Astrocyte of the hippocampus (primary cell): ENCODE measurements around the gene EDEM2.
"Not testable (repeated sequence)": the region's sequence is repeated elsewhere in the genome, so short reads cannot be mapped to it uniquely, and the experiment has no call there.

Source experiments
- DNase-seq: peaks from one replicate; pipeline ENCODE4 v3.0.0; 2011; ENCODE audit warnings: low read depth, low spot score

Gene EDEM2

GRCh38 chr20:35168701-35169409 lies 21.7 kb upstream of the EDEM2 start:
- not testable (repeated sequence) for DNase-seq

DNA sequence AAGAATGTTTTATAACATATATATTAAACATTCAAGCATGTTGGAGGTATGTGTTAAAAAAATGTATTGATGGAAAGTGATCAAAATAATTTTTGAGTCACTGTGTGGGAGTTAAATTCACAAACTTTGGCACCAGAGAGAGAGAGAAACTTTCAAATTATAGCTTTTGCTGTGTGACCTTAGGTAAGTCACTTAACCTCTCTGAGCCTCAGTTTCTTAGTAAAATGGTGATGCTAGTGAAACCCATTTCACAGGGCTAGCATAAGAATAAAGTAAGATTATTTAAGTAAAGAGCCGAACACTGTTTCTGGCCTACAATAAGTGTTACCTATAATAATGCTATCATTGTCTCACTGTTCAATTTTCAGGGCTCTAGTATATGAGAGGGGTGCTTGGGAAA lies 20.7 kb upstream of the EDEM2 start:
- DNase-seq = no peak

GRCh38 chr20:35166242-35166830 lies 19.2 kb upstream of the EDEM2 start:
- peak; percentile 35 for DNase-seq

DNA sequence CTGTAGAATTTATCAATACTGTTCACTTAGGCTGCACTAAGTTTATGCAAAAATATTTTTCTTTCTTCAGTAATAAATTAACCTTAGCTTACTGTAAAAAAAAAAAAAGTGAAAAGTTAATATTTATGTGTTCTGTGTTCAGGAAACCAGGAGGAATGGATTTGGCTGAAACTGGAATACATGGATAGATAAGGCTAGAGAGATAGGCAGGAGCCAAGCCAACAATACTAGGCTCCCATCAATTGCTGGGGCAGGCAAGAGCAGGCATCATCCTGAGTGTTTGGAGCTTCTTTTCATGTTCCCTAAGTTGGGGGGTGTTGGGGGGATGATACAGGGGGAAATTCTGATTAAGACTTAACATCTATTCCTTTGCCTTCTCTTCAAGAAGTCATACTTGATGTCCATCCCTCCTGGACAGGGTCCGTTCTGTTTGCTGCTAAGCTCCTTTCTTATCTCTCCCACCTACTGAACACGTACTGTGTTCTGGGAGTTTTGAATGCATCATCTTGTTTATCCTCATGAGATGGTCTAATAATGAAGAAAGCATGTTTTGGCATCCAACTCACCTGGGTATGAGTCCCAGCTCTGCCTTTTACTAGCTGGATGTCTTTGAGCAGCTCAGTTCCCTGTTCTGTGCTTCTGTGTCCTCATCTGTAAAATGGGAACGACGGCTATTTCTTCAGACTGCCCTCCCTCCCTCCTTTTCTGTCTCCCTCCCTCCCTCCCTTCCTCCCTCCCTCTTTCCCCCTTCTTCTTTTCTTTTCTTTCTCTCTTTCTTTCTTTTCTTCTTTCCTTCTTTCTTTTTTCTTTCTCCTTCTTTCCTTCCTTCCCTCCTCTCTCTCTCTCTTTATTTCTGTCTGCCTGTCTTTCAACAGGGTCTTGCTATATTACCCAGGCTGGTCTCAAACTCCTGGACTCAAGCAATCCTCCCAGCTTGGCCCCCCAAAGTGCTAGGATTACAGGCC lies 18.4 kb upstream of the EDEM2 start:
- no peak for DNase-seq

DNA sequence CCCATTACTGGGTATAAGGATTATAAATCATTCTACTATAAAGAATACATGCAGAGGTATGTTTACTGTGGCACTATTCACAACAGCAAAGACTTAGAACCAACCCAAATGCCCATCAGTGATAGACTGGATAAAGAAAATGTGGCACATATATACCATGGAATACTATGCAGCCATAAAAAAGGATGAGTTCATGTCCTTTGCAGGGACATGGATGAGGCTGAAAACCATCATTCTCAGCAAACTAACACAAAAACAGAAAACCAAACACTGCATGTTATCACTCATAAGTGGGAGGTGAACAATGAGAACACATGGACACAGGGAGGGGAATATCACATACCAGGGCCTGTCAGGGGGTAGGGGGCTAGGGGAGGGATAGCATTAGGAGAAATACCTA lies 17.4 kb upstream of the EDEM2 start:
- DNase-seq = not testable (repeated sequence)

DNA sequence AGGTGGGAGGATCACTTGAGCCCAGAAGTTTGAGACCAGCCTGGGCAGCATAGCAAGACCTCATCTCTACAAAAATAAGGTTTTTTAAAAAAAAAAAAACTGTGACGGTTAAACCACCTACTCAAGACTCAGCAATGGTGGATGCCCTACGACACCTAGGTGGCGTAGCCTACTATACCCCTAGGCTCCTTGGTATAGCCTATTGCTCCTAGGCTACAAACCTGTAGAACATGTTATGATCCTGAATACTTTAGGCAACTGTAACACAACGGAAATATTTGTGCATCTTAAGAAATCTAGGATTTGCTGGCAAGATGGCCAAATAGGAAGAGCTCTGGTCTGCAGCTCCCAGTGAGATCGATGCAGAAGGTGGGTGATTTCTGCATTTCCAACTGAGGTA lies 13.2 kb upstream of the EDEM2 start:
- not testable (repeated sequence) for DNase-seq

DNA sequence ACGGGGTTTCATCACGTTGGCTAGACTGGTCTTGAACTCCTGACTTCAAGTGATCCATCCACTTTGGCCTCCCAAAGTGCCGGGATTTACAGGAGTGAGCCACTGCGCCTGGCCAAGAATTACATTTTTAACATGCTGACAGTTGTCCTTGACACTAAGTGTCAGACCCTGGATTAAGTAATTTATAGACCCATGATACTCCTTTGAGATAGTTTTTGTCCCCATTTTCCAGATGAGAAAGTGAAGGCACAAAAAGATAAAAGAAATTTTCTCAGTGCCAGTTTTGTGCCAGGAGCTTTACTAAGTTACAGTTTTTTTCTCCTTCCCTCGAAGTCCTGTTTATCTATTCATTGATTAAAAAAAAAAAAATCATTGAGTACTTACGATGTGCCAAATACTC lies 9.8 kb upstream of the EDEM2 start:
- DNase-seq = no peak

DNA sequence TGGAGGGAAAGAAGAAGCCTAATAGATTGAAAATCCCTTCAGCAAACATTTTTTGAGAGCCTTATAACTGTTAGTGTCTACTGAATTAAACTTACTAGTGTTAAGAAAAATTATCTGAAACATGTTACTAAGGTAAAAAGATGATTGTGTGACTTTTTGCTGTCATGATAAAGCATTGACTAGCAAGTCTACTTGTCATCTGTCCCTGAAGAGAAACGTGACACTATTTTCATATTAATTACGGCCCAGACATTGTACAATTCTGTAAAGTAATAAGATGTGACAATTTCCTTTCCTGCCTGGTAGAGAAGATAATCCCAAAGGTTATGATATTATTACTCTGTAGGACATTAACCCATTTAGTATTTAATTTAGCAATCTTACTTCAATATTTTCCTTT lies 8.8 kb upstream of the EDEM2 start:
- DNase-seq = no peak

DNA sequence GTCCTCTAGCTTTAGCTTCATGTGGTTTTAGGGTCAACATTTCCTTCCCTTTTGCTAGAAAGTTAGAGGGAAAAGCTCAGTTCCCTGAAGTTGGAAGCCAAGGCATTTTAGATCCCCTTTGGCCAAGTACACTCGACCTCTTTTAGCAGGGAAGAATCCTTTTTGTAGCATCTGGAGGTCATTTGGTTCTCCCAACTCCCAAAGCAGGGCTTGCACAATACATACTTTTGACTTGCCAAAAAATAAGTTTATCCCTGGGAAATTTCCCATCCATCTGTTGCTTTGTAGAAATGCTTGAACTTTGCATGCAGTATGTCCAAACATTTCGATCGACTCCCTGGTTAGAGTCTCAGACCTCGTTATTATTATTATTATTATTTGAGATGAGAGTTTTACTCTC lies 4.6 kb upstream of the EDEM2 start:
- no peak for DNase-seq

DNA sequence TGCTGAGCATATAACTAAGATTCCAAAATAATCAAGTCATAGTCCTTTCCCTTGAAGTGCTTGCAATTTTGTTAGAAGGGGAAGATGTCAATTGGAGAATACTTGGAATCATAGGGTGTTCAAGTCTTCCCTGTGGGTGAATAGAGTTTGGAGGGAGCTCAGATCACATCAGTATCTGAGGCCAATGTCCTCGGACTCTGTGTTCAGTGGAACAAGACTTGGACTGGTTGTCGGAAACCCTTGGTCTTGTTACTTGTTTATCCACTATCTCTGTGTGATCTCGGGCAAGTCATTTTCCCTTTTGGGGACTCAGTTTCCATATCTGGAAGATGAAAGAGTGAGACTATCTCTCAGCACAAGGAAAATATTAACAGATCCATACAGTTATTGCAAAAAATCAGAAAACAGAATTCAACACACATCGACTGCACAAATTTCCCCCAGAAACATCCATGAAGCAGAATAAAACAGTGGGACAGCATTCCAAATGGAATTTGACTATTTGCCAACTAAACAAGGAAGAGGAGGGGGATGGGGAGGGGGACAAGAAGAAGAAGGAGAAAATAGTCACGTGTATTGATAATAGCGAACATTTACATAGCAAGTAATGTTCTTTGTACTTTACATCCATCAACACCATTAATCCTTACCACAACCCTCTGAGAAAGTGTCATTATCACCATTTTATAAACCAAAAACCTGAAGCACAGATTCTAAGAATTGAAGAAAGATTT lies 3.9 kb upstream of the EDEM2 start:
- DNase-seq = no peak

DNA sequence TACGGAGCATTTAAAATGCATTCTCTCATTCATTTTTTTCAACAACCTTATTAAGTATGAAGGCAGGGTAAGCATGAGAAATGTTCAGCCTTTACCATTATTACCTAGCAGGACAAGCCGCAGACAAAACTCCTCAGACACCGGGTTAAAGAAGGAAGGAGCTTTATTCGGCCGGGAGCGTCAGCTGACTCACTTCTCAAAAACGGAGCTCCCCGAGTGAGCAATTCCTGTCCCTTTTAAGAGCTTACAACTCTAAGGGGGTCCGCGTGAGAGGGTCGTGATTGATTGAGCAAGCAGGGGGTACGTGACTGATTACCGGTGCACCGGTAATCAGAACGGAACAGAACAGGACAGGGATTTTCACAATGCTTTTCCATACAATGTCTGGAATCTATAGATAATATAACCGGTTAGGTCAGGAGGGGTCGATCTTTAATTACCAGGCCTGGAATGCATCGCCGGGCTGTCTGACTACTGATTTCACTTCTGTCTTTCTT lies 487 bp upstream of the EDEM2 start:
- not testable (repeated sequence) for DNase-seq

- DNase-seq = peak; percentile 36
Observed at GRCh38 chr20:35146299-35146919, 727 bp downstream of the EDEM2 start.

GRCh38 chr20:35145141-35145564 lies 2.0 kb downstream of the EDEM2 start:
- DNase-seq = peak; percentile 64

DNA sequence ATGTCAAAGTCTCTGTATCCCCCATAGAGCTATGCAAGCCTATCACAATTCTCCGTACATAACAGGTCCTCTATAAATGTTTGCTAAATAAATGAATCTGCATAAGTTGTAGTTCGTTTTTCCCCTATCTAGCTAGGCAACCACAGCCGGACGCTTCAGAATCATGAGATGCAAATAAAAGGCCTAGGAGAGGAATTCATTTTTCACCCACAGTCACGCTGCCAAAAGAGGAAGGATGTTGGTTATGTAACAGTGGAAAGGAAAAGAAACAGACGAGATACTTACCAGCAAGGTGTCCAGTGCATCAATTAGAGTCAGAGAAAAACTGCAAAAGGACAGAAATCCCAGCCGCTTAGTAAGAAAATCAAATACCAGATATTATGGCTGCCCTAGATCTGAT lies 2.4 kb downstream of the EDEM2 start:
- no peak for DNase-seq

DNA sequence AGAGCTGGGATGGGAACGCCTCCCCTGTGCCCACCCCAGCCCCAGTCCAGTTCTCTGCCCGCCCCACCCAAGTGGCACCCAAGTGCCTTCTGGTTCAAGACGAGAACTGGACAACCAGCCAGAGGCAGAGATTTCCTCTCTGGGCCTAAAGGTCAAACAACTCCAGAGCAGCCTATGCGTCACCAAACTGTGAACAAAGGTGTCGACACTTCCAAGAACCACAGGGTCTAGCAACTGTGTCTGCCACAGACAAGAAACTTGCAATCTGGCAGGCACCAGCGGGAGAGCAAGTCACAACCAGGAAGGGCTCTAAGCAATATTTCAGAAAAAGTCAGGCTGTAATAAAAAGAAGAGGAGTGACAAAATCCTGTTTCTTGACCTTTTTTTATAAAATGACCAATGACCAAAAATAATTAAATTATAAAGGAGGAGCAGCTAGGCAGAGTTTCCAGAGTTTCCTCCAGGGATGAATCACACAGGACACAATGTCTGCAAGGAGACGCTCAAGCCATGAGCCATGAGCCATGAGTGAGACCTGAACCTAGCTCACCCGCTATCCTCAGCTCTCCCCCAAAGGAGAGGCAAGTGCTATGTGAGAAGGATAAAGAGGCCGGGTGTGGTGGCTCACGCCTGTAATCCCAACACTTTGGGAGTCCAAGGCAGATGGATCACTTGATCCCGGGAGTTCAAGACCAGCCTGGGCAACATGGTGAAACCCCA lies 11.1 kb downstream of the EDEM2 start:
- peak; percentile 21 for DNase-seq

GRCh38 chr20:35134880-35135279 lies 12.3 kb downstream of the EDEM2 start:
- DNase-seq = no peak

- DNase-seq = no peak
Observed at GRCh38 chr20:35134472-35134871, 12.7 kb downstream of the EDEM2 start.

DNA sequence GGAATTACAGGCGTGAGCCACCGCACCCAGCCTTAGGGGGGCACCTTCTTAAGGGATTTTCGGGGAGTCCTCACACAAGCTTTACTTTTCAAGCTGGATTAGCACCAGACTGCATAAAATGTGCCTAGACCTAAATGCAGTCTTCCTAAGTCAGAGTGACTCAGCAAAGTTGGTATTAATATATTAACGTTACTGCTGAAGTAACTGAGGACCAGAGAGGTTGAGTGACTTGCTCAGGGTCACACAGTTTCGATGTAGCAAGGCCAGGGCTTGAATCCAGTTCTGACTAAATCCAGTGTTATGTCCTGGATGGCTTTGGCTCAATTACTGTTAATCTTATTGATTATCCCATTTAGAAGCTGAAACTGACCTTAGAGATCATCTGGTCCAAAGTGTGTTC lies 13.4 kb downstream of the EDEM2 start:
- DNase-seq = no peak

- DNase-seq = no peak
Observed at GRCh38 chr20:35133031-35133430, 14.1 kb downstream of the EDEM2 start.

GRCh38 chr20:35131934-35132333 lies 15.2 kb downstream of the EDEM2 start:
- DNase-seq = no peak
